Muscle of back (tissue), 11 donors: Measurements from ENCODE around the gene HS3ST6. TPM values are rescaled to one million over a fixed set of nuclear protein-coding genes. Genes with fewer than 3 reads are reported as not detected.
"Not testable (repeated sequence)": the region's sequence is repeated elsewhere in the genome, so short reads cannot be mapped to it uniquely, and the experiment has no call there.

Experiments used
- DNase-seq, 3 donors: peaks; one replicate each; pipeline versions ENCODE4 v3.0.0 to v3.0.0-alpha.2; 2013
- polyA plus RNA-seq, 10 donors: library from polyadenylated mRNA; unstranded; fragments of 120-200 nt; gene quantifications; one replicate each; pipeline ENCODE4 v1.2.1, GENCODE V29; 2013; ENCODE audit not compliant: insufficient read length in 10 of 10

The HS3ST6 gene
- polyA plus RNA-seq, 10 donors = 1.6 to 4.3 TPM; not detected in 8

- DNase-seq = no peak
These were observed 40.0 kb downstream of the HS3ST6 start for GRCh38 chr16:1878256-1878655.

DNA sequence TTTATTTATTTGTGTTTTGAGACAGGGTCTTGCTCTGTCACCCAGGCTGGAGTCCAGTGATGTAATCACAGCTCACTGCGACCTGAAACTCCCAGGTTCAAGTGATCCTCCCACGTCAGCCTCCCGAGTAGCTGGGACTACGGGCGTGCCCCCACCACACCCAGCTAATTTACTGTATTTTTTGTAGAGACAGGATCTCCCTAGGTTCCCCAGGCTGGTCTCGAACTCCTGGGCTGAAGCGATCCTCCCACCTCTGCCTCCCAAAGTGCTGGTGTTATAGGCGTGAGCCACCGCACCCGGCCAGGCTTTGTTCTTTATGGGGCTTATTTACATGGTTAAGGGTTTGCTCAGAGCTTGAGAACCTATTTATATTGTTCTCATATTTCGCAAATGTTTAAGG, 40.4 kb downstream of the HS3ST6 start:
- no peak for DNase-seq

DNA sequence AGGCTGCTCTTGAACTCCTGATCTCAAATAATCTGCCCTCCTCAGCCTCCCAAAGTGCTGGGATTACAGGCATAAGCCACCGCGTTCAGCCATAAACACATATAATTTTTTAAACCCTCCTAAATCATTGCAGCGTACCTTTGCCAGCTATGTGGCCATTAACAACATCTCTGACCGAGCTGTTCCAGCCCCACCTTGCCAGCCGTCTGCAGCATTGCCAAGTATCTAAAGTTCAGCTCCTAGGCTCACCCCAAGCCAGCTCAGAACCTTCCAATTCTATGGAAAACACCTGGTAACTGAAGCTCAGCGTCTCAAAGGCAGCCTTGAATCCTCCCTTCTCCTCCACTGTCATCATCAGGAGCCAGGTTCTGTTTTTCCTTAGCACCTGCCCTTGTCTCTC, 41.1 kb downstream of the HS3ST6 start:
- no peak for DNase-seq

GRCh38 chr16:1876468-1876867, 41.7 kb downstream of the HS3ST6 start:
- no peak for DNase-seq

DNA sequence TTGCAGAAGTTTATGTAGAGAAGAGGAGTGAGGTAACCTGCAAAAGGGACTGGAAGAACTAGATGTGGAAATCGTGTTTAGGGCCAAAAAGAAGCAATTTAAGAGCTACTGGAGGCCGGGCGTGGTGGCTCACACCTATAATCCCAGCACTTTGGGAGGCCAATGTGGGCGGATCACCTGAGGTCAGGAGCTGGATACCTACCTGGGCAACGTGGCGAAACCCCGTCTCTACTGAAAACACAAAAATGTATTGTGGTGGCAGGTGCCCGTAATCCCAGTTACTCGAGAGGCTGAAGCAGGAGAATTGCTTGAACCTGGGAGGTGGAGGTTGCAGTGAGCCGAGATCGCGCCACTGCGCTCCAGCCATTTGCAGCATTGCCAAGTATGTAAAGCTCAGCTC, 42.1 kb downstream of the HS3ST6 start:
- not testable (repeated sequence) for DNase-seq

GRCh38 chr16:1874854-1875253, 43.4 kb downstream of the HS3ST6 start:
- DNase-seq = no peak

GRCh38 chr16:1871974-1872635, 46.1 kb downstream of the HS3ST6 start, which contains the start of gene MEIOB:
Gene MEIOB (minus strand): TSS chr16:1872164. CDS start chr16:1868175, 3,989 bp downstream.
- DNase-seq = peak; percentile 1 to 18 (median 3)

DNA sequence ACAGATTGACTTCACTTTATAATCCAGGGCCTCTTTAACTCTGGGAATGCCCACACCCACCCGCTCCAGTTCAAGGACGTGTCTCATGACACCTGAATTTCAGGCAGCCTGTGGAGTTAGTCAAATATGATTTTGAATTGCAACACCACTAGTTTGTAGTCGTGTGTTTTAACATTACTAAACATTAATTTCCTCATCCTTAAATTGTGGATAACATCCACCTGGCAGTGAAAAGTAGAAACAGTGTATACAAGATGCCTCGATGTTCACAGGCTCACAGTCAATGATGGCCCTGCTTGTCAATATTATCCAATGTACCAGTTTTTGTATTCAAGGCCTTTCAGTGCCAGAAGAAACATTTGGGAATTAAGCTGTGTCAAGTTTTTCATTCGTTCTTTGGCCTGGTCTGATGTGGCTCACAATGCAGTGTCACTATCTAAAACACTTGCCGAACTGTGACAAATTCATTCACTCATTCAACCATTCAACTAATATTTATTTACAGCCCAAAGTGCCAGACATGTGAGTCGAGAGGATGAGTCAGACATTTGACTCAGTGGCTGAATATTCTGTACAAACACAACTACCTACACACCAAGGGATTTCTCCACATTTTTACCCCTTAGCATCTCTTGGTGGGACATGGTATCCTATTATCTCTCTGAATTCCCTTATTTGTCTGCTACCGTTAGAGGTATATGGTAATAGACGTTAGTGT, 47.7 kb downstream of the HS3ST6 start:
- DNase-seq = peak in 1 of 3 donors; percentile 24

DNA sequence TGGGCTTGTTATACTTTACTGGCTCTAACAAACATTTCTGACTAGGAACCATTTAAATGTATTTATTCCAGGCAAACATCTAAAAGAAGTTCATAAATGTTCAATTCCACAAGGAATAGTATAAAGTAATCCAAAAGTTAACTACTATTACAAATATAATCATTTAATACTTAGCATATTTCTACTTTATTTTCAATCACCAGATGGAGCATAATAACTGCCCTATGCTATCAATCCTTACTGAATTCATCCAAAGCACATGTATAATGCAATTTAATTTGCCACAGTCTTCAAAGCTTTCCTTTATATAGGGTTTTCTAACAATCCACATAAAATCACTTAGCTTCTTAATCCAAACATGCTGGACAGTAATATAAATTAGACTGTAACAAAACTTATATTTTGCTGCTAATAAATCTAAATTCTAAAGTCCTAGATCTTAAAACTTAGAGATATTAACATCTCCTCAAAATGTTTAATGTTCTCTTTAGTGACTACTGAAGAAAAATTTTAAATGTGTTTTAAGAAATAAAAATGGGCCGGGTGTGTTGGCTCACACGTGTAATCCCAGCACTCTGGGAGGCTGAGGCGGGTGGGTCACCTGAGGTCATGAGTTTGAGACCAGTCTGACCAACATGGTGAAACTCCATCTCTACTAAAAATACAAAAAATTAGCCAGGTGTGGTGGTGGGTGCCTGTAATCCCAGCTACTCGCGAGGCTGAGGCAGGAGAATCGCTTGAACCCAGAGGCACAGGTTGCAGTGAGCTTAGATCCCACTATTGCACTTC, 52.1 kb downstream of the HS3ST6 start:
- DNase-seq = no peak

DNA sequence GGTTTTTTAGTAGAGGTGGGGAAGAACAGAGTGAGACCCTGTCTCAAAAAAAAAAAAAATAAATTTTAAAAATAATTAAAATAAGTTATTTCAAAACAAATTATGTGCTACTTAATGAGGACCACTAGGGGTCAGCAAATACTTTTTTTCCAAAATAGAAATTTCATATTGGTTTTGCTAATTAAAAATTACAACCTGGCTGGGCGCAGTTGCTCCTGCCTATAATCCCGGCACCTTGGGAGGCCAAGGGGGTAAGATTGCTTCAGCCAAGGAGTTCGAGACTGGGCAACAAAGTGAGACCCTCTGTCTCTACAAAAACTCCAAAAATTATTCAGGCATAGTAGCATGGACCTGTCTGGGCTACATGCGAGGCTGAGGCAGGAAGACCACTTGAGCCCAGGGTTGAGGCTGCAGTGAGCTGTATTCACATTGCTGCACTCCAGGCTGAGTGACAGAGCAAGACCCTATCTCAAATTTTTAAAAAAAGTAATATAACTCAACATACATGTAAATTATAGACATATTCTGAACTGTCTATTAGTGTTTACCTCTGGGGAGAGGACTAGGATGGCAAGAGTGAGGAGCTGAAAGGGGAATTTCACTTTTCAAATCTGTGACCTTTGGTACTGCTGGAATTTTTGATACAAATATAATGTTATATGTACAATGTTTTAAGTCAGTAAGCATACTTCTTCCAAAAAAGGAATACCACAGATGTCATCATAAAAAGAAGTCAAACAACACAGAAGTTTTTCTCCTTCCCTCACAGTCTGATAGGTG, 54.3 kb downstream of the HS3ST6 start:
- peak; percentile 15 to 61 (median 34) for DNase-seq

- no peak for DNase-seq
These were observed 55.8 kb downstream of the HS3ST6 start for GRCh38 chr16:1862394-1862793.

- DNase-seq = no peak
These were observed 56.5 kb downstream of the HS3ST6 start for GRCh38 chr16:1861730-1862129.

Other genes with a start within 250 kb of the HS3ST6 start
- 10 to 100 TPM; 31.0 to 53.6 (median 40.0) TPM for gene JPT2, start 240.1 kb downstream of the HS3ST6 start, polyA plus RNA-seq
- 10 to 100 TPM; 26.7 to 62.9 (median 42.3) TPM for gene MAPK8IP3, start 212.2 kb downstream of the HS3ST6 start, polyA plus RNA-seq
- 10 to 100 TPM; 11.2 to 33.1 (median 17.3) TPM for gene NME3, start 146.9 kb downstream of the HS3ST6 start, polyA plus RNA-seq
- gene EME2, start 145.6 kb downstream of the HS3ST6 start, polyA plus RNA-seq = 1 to 10 TPM; 3.5 to 8.5 (median 5.5) TPM
- gene MRPS34, start 145.3 kb downstream of the HS3ST6 start, polyA plus RNA-seq = 10 to 100 TPM; 31.4 to 56.5 (median 38.5) TPM
- gene SPSB3, start 135.8 kb downstream of the HS3ST6 start, polyA plus RNA-seq = 10 to 100 TPM; 15.3 to 24.8 (median 22.5) TPM
- 10 to 100 TPM; 28.6 to 49.6 (median 35.7) TPM for gene NUBP2, start 135.5 kb downstream of the HS3ST6 start, polyA plus RNA-seq
- under 1 TPM in 9 of 10 donors, not detected in 1; 0.21 to 0.49 (median 0.26) TPM for gene IGFALS, start 124.7 kb downstream of the HS3ST6 start, polyA plus RNA-seq
- 10 to 100 TPM; 28.9 to 45.3 (median 35.9) TPM for gene HAGH, start 91.6 kb downstream of the HS3ST6 start, polyA plus RNA-seq
- 10 to 100 TPM; 14.5 to 25.5 (median 18.7) TPM for gene FAHD1, start 91.2 kb downstream of the HS3ST6 start, polyA plus RNA-seq
- gene MEIOB, start 46.3 kb downstream of the HS3ST6 start, polyA plus RNA-seq = 1 to 10 TPM in 1 of 10 donors, under 1 TPM in 8, not detected in 1; 0.08 to 2.4 (median 0.50) TPM
- 10 to 100 TPM; 17.6 to 40.8 (median 27.6) TPM for gene MSRB1, start 24.8 kb upstream of the HS3ST6 start, polyA plus RNA-seq
- 10 to 100 TPM in 9 of 10 donors, 1 to 10 TPM in 1; 9.1 to 73.5 (median 46.2) TPM for gene RPL3L, start 36.3 kb upstream of the HS3ST6 start, polyA plus RNA-seq
- 100 to 1,000 TPM; 111 to 148 (median 127) TPM for gene NDUFB10, start 41.1 kb upstream of the HS3ST6 start, polyA plus RNA-seq
- gene RPS2, start 46.4 kb upstream of the HS3ST6 start, polyA plus RNA-seq = 1,000 to 10,000 TPM; 2,391 to 3,374 (median 3,214) TPM
- not detected for gene RNF151, start 48.4 kb upstream of the HS3ST6 start, polyA plus RNA-seq
- gene TBL3, start 53.6 kb upstream of the HS3ST6 start, polyA plus RNA-seq = 10 to 100 TPM; 18.7 to 35.0 (median 27.8) TPM
- 1 to 10 TPM in 4 of 10 donors, under 1 TPM in 6; 0.18 to 1.5 (median 0.77) TPM for gene NOXO1, start 63.1 kb upstream of the HS3ST6 start, polyA plus RNA-seq
- 10 to 100 TPM; 12.4 to 18.7 (median 15.5) TPM for gene GFER, start 65.8 kb upstream of the HS3ST6 start, polyA plus RNA-seq
- 1 to 10 TPM in 5 of 10 donors, under 1 TPM in 5; 0.46 to 2.1 (median 0.98) TPM for gene SYNGR3, start 71.6 kb upstream of the HS3ST6 start, polyA plus RNA-seq
- 10 to 100 TPM; 13.7 to 25.1 (median 18.8) TPM for gene ZNF598, start 91.4 kb upstream of the HS3ST6 start, polyA plus RNA-seq
- gene NPW, start 101.4 kb upstream of the HS3ST6 start, polyA plus RNA-seq = 1 to 10 TPM in 6 of 10 donors, under 1 TPM in 4; 0.59 to 4.1 (median 1.3) TPM
- gene NHERF2, start 108.5 kb upstream of the HS3ST6 start, polyA plus RNA-seq = 10 to 100 TPM; 28.3 to 62.6 (median 36.9) TPM
- gene NTHL1, start 129.4 kb upstream of the HS3ST6 start, polyA plus RNA-seq = 10 to 100 TPM in 5 of 10 donors, 1 to 10 TPM in 5; 7.4 to 16.9 (median 10.3) TPM
- 100 to 1,000 TPM in 1 of 10 donors, 10 to 100 TPM in 9; 62.2 to 104 (median 75.1) TPM for gene TSC2, start 129.6 kb upstream of the HS3ST6 start, polyA plus RNA-seq
- 100 to 1,000 TPM in 9 of 10 donors, 10 to 100 TPM in 1; 86.8 to 161 (median 120) TPM for gene PKD1, start 217.5 kb upstream of the HS3ST6 start, polyA plus RNA-seq
- gene RAB26, start 230.2 kb upstream of the HS3ST6 start, polyA plus RNA-seq = 1 to 10 TPM in 3 of 10 donors, under 1 TPM in 7; 0.33 to 1.7 (median 0.53) TPM
- gene TRAF7, start 237.4 kb upstream of the HS3ST6 start, polyA plus RNA-seq = 10 to 100 TPM; 37.8 to 52.6 (median 44.7) TPM